HG03571 (cell line): ENCODE measurements around the gene ARHGAP4.

ENCODE experiments used
- ATAC-seq: cut with Tn5 transposase; IDR thresholded peaks from one replicate; pipeline ENCODE4 v1.9.1; 2021; ENCODE audit not compliant: unreplicated experiment

ARHGAP4 gene

DNA sequence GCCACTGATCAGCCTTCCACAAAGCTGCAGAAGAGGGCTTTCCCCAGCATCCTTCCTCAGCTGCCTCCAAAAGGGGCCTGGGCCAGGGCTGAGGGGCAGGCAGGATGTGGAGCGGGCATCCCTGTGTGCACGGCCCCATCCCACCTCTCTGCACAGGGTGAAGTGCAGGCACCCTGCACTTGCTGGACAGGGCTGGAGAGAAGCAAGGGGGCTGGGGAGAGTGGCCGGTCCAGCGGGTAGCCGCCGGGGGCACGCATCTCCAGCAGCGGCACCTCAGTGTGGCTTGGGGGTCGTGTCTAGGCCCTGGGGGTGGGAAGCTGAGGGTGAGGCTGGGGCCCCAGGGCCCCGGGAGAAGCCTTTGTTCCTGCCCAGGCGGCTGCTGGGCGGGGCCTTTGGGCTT is 18.6 kb downstream of the ARHGAP4 start:
- no peak for ATAC-seq

DNA sequence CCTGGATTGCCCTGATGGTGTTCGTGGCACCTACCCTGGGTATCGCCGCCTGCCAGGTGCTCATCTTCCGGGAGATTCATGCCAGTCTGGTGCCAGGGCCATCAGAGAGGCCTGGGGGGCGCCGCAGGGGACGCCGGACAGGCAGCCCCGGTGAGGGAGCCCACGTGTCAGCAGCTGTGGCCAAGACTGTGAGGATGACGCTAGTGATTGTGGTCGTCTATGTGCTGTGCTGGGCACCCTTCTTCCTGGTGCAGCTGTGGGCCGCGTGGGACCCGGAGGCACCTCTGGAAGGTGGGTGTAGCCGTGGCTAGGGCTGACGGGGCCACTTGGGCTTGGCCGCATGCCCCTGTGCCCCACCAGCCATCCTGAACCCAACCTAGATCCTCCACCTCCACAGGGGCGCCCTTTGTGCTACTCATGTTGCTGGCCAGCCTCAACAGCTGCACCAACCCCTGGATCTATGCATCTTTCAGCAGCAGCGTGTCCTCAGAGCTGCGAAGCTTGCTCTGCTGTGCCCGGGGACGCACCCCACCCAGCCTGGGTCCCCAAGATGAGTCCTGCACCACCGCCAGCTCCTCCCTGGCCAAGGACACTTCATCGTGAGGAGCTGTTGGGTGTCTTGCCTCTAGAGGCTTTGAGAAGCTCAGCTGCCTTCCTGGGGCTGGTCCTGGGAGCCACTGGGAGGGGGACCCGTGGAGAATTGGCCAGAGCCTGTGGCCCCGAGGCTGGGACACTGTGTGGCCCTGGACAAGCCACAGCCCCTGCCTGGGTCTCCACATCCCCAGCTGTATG is 19.7 kb downstream of the ARHGAP4 start:
- ATAC-seq = no peak

DNA sequence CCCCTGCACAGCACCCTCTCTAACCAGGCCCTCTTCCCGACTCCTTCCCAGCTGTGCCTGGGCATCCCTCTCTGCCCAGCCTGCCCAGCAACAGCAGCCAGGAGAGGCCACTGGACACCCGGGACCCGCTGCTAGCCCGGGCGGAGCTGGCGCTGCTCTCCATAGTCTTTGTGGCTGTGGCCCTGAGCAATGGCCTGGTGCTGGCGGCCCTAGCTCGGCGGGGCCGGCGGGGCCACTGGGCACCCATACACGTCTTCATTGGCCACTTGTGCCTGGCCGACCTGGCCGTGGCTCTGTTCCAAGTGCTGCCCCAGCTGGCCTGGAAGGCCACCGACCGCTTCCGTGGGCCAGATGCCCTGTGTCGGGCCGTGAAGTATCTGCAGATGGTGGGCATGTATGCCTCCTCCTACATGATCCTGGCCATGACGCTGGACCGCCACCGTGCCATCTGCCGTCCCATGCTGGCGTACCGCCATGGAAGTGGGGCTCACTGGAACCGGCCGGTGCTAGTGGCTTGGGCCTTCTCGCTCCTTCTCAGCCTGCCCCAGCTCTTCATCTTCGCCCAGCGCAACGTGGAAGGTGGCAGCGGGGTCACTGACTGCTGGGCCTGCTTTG is 20.5 kb downstream of the ARHGAP4 start:
- ATAC-seq = no peak

DNA sequence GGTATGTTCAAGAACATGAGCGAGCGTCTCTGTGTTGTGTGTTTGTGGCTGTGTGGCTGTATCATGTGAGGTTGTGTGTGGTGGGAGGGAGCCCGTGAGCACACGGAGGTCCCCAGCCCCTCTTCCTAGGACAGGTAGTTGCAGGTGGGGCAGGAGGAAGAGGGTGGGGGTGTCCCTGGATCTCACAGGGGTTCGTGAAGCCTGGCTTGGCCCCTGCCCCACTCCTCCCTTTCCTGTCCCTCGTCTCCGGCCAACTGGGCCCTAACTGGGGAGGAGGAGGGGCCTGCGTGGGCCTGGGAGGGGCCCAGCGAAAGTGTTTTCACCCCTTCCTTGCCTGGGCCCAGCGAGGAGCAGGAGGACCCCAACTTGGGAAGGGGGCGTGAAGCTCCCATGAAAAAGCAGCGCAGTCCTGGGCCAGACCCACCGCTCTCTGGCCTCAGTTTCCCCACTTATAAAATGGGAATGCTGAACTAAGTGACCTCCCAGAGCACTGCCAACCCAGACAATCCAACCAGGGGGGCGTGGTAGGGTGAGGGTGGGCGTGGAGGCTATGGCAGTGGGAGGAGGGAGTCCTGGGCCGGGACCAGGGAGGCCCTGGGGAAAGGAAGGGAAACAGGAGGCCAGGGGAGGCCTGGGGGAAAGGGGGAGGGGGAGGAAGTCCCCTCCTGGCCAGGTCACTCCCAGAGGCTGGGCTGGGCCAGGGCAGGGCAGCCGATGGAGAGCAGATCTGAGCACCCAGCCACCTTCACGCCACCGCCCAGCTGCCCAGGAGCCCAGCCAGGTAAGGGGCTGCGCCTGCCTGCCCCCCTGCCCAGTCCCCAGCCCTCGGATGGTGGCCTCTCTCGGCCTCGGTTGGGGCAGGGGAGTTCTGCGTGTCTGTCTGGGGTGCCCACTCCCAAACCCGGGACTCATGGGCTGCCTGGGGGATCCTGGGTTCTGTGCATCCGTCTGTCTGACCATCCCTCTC is 21.8 kb downstream of the ARHGAP4 start, which contains the start of gene AVPR2:
Gene AVPR2 (plus strand): TSS at position 683 of the 967 bp plus-strand sequence. CDS start 473 bp downstream, outside the sequence.
- ATAC-seq = no peak

DNA sequence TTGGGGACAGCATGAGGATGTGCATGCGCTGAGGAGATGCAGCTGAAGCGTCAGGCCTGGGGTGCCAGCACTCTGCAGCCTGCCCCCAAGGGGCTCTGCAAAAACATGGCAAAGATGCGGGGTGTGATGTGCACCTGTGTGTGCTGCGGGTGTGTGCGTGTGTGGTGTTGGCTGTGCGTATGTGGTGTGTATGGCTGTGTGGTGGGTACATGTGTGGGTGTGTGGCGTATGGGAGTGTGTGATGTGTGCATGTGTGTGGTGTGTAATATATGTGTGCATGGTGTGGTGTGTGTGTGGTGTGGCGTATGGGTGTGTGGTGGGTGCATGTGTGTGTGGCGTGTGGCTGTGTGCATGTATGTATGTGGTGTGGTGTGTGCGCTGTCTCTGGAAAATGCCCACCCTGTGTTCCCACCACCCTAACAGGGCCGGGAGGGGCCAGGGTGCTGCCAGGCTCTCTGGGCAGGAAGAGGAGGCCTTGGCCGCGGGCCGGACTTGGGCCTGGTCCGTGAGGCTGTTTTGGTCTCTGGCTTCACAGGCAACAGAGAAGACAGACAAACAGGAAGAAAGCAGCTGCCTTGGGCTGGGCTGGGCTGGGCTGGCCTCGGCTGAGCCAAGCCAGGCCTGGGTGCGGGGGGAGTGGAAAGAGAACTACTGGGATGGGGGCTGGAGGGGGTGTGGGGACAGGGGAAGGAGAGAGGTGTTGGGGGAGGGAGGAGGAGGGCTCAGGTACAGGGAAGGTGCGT is 22.7 kb downstream of the ARHGAP4 start:
- ATAC-seq = no peak

DNA sequence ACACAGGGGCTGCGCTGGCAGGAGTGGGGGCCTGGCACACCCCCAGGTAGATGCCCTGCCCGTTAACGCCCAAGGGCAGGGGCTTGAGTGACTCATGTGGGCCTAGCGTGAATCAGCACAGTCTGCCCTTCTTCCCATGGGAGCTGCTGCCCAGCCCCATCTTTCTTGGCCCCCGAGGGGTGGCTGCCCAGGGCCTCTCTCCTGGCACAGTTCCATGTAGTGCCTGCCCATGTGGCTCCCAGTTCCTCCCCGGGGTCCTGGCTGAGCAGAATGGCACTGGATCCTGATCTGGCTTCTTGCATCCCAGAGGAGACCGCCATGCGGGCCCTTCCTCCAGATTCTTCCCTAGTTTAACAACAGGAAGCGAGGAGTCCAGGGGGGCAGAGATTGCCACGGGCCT is 23.7 kb downstream of the ARHGAP4 start:
- no peak for ATAC-seq

DNA sequence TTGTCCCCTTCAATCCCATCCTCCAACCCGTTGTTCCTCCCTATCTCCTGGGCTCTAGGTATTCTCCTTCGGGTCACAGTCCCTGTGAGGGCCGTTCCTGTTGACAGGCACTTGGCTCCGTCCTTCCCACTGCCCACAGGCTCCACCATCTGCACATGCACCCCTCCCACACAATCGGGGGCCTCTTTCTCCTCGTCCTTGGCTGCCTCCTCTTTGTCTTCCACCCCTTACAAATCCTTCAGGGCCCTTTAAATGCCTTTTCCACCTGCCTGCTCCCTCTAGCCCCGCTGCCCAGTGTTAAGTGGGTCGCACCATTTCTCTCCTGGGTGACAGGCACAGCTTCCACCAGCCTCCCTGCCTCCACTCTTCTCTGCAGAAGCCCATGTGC is 24.3 kb downstream of the ARHGAP4 start:
- no peak for ATAC-seq

DNA sequence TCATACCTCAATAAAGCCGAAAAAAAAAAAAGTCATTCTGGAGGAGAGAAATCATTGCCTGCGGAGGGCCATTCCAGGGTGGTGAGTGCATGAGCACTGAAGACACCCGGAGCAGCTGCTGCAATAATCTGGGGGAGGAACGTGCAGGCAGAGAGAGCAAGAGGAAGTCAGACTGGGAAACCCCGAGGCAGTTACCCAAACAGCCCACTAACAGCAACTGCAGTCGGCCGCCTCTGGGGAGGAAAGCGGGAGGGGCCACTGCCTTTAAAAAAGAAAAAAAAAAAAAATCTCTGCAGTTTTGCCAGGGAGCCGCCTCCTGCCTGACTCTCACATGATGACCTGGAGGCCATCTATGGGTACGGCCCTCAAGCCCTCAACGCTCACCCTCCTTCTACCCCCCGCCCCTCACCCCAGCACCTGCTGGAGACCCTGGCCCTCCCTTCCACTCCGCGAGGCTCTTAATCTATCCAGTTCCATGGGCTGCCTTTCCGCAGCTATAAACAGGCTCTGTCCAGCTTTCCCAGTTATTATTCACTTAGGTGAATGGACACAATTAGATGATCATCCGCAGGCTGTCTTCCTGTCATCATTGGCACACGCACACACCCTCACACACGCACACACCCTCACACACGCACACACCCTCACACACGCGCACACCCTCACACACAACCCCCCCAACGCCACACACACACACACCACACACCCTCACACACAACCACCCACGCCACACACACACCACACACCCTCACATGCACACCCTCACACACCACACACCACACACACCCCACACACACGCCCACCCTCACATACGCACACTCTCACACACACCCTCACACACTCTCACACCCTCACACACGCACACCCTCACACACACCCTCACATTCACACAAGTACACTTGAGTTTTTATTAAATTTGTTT is 25.0 kb downstream of the ARHGAP4 start:
- ATAC-seq = no peak

DNA sequence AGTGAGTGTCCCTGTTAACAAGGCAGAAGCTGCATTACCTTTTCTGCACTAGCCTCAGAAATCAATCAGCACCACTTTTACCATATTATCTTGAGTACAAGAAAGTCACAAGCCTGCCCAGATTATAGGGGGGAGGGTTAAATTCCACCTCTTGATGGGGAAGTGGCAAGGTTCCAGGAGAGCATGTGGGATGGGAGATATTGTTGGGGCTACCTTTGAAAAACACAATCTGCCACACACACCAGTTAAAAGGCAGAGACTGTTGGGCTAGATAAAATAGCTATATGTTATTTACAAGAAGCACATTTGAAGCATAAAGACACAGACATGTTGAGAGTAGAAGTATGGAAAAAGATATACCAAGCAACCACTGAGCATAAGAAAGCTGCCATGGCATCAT is 28.2 kb downstream of the ARHGAP4 start:
- ATAC-seq = no peak

DNA sequence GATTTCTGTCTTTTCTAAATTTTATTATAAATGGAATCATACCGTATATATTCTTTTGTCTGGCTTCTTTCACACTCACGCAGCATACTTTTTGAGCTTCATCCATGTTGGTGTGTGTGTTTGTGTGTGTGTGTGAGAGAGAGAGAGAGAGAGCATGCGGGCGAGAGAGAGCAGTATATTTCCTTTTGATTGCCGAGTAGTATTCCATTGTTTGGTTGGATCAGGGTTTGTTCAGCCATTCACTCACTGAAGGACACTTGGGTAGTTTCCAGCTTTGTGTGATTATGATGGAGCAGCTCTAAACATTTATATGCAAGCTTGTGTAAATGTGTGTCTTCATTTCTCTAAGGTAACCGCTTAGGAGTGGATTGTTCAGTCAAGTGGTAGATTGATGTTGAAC is 36.9 kb downstream of the ARHGAP4 start:
- ATAC-seq = no peak

DNA sequence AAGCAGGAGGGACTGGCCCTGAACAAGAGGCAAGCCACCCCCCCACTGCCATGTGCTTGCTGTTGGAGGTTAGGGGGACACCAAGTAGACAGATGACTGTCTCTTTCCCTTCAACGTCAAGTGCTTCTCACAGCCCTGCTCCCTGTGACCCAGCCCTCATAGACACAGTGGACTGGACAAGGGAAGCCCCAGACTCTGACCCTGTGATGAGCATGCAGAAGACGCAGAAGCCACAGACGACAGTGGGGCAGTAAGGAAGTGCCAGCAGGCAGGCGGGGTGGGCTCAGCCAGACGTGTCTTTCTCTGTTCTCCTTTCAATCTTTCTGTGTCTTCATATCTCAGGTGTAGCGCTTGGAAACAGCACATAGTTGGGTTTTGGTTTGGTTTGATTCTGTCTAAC is 37.7 kb downstream of the ARHGAP4 start:
- no peak for ATAC-seq

DNA sequence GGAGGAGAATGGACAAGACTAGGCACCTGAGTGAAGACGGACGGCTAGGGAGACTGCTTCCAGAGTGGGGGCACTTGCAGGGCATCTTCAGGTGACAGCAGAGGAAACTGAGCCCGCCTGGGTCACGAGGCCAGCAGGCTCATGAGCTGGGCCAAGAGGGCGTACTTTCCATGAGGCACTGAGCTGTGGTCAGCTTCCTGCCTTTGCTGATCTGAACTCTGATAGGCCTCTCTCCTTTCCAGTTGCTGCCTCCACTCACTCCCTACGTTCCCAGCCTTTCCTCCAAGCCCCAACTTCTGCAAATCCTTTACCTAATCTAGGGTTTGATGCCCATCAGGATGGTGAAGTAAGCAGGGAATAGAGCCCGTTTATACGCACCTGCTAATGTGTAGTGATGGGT is 38.7 kb downstream of the ARHGAP4 start:
- no peak for ATAC-seq

DNA sequence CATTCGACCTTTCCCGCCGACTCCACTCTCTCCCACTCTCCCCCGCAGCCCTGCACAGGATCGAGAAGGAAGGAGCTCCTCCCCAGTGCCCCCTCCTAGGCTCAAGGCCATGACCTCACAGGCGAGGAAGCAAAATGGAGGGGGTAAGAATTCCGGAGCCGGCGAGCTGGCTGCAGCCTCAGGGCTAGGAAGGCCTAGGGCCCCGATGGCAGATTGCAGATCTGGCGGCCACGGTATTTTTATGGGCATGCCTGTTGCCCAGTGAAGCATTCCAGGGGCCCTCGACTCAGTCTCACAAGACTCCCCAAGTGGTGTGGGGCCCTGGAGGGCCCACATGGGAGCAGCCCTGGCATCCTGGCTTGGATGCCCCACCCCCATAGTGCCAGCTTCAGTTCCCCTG is 39.1 kb downstream of the ARHGAP4 start:
- no peak for ATAC-seq

DNA sequence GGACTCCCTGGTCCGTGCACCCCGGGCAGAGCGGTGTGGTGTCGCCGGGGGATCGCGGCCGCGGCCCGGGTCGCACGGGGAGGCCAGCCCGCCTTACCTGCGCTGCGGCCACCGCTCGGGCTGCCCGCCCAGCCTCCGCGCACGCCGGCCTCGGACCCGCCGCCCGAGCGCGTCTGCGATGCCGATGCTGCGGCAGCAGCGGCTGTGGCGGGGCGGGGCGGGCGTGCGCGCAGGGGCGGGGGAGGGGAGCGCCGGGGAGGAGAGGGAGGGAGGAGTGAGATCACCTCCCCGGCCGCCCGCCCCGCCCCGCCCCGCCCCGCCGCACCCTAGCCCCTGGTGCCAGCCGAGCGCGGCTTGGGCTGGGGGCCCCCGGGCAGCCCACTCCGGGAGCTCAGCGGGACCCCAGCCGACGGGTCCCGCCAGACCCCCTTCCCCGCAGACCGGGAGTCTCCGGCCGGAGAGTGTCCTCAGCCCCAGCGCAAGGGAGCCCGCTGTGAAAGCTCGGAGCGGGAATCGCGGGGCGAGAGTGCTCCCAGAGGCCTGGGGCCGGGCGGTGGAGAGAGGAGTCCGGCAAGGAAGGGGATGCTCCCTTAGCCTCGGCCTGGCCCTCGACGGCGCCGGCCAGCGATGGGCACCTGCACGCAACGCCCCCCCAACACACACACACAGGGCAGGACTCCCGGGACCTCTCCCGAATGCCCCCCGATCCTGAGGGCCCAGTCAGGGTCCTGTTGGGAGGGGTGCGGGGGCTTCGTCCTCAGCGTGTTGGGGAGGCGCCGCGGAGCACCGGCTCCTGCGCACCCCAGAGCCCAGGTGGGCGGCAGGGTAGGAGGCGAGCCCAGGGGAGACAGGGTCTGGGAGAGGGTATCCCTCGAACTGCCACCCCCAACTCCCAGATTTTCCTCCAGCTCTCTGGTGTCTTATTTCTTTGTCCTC is 39.8 kb downstream of the ARHGAP4 start, which contains the start of gene L1CAM:
Gene L1CAM (minus strand): TSS at position 206 of the 936 bp plus-strand sequence. CDS start 10,337 bp downstream, outside the sequence.
- ATAC-seq = no peak

DNA sequence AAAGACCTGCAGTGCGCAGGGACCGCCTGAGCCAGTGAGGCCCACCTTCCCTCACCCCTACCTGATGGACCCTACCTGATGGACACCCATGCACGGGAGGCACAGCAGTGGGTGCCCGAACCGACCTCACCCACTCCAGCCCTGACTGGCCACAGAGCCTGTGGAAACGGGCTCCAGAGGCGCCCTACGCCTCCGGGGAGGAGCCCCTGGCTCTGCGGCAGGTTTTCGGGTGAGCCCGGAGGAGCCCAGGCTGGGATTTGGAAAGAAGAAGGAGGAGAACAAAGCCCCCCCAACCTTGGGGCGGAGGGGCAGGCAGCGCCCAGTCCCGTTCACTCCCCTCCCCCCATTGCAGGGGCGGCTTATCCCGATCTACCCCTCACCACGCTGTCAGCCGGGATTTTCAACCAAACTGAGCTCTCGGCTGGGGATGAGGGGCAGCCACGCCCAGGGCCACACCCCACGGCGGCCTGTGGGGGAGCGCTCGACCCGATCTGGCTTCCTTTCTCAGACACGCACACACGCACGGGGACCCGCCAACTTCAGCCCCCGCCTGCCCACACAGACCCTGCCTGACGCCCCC is 40.8 kb downstream of the ARHGAP4 start:
- ATAC-seq = no peak

DNA sequence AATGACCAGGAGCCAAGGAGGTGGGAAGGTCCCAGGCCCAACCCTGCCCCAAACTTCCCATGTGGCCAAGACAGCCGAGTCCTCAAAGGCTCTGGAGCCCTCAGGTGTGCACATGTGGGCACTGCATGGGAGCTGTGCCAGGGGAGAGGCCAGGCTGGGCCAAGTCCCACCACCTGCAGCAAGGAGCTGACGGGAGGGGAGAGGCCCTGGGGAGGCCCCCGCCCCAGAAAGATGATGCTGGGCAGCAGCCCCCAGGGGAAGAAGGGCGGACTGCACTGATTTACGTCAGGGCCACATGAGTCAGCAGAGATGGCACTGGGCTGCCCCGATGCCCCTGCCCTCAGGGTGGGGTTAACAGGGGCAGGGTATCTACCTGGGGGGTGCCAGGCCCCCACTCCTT is 41.5 kb downstream of the ARHGAP4 start:
- ATAC-seq = no peak

DNA sequence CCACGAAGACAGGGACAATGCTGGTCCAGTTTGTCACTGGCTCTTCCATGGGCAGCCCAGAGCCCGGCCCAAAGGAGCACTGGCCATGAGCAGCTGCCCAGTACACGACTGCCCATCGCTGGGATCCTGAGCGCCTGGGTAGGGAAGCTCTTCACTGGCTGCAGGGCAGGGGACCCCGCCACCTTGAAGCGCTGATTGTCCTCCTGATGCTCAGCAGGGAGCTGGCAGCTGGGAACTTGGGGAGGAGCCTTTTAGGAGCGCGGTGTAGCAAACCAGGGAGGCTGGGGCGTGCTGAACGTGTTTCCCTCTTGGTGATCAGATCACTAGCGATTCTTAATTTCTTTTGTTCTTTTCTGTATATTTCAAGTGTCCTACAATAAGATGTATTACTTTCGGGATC is 41.9 kb downstream of the ARHGAP4 start:
- ATAC-seq = no peak

DNA sequence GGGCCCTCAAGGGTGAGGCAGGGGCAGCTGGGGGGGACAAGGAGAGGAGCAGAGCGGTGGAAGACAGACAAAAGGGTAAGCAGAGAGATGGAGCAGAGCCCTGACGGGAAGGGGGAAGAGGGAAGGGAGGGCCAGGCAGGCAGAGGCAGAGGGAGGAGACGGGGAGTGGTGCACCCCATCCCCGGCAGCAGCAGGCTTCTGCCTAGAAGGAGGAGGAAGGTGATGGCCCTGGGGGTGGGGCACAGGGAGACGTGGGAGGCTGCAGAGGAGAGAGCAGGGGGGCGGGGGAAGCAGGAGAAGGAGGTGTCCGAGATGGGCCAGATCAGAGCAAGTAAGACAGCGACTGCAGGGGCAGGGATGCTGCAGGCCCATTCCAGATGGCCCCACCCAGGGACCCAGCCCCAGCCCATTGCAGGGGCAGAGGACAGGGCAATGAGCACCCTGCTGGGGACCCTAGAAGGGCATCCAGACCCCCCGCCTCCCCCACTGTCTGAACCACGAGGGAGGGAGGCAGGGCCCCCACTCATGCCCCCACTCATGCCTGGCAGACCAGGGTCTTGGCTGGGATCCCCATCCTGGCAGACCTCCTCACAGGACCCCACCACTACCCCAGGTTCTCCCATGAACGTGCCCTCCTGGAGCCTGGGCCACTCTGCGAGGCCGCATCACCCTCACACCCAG is 42.8 kb downstream of the ARHGAP4 start:
- no peak for ATAC-seq
